Measurements from ENCODE around the gene PRAC2.

The PRAC2 gene

GRCh38 chr17:48724251-48725003 lies 1.4 kb downstream of the PRAC2 start:
- ATAC-seq (ENCODE audit: low read depth) (peak; percentile 78), DNase-seq (ENCODE audit: low spot score) (peak; percentile 82)
- H3K27ac ChIP-seq (ENCODE audit: poor library complexity, severe bottlenecking), result no peak overlapping the region
- H3K9me3 ChIP-seq (ENCODE audit: severe bottlenecking), result no peaks in the 10 kb centered on the region
- H3K4me3 ChIP-seq (ENCODE audit: severe bottlenecking), result no peak overlapping the region
- H3K27me3 ChIP-seq (ENCODE audit: insufficient read depth, poor library complexity, severe bottlenecking), result peaks cover 99% of the 10 kb centered on the region
- H3K36me3 ChIP-seq (ENCODE audit: low read depth), result no peaks in the 10 kb centered on the region
- TF ChIP-seq, protein P1, sequence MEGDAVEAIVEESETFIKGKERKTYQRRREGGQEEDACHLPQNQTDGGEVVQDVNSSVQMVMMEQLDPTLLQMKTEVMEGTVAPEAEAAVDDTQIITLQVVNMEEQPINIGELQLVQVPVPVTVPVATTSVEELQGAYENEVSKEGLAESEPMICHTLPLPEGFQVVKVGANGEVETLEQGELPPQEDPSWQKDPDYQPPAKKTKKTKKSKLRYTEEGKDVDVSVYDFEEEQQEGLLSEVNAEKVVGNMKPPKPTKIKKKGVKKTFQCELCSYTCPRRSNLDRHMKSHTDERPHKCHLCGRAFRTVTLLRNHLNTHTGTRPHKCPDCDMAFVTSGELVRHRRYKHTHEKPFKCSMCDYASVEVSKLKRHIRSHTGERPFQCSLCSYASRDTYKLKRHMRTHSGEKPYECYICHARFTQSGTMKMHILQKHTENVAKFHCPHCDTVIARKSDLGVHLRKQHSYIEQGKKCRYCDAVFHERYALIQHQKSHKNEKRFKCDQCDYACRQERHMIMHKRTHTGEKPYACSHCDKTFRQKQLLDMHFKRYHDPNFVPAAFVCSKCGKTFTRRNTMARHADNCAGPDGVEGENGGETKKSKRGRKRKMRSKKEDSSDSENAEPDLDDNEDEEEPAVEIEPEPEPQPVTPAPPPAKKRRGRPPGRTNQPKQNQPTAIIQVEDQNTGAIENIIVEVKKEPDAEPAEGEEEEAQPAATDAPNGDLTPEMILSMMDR (IDR thresholded peaks at IDR 0.05; ENCODE audit: poor library complexity, severe bottlenecking), result peak; percentile 86
- no peaks in the 10 kb centered on the region for H3K4me1 ChIP-seq (ENCODE audit: insufficient read depth, poor library complexity, severe bottlenecking)

DNA sequence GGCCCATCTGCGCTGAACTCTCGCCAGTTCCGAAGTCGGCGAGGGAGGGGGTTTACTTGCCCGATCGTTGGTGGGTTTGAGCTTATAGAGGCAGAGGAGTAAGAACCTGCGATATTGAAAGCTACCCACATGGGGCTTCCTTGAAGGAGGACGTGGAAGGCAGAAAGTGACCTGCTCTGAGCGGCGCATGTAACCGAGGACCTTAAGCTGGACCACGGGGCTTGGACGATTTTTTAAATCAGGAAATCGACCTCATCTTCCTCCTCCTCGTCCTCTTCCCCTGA lies 2.0 kb downstream of the PRAC2 start:
- peaks cover 99% of the 10 kb centered on the region for H3K27me3 ChIP-seq (ENCODE audit: insufficient read depth, poor library complexity, severe bottlenecking)
- H3K36me3 ChIP-seq (ENCODE audit: low read depth), result no peaks in the 10 kb centered on the region

DNA sequence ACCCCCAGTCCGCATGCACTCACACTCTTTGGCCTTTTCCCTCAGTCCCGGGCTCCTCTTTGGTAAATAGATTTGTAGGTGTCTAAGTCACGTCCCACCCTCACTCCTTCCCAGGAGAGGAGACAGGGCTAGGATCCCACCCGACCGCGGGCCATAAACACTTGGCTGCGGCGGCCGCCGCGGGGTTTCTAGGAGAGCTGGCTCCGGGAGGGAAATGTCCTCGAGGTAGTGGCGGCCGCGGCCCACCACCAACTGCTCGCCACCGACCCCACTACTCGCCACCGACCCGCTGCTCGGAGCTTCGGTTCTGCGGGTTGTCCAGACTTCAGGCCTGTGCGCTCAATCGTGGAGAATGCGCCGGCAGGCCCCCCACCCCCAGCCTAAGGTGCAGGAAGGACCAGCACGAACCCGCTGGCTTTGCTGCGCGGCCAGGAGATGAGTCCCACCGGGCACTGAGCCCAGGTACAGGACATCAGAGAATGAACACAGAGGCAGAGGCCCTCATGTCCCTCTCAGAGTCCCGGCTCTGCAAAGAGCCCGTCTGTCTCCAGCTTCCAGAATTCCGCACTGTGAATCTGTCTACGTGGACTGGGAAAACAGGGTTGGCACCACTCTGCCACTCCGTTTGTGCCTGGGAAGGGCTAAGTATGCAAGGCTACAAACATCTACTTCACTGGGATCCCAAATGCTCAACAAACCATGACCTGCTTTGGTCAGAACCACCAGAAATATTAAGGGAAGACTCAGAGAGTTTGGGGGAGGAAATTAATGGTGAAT lies 2.5 kb downstream of the PRAC2 start:
- TF ChIP-seq, protein P1 (IDR thresholded peaks at IDR 0.05; ENCODE audit: poor library complexity, severe bottlenecking), result no peak
- Histone ChIP-seq H3K9me3 (ENCODE audit: severe bottlenecking) (no peaks in the 10 kb centered on the region), H3K27ac (ENCODE audit: poor library complexity, severe bottlenecking) (no peak overlapping the region), H3K36me3 (ENCODE audit: low read depth) (no peaks in the 10 kb centered on the region), H3K27me3 (ENCODE audit: insufficient read depth, poor library complexity, severe bottlenecking) (peaks cover 99% of the 10 kb centered on the region), H3K4me1 (ENCODE audit: insufficient read depth, poor library complexity, severe bottlenecking) (no peaks in the 10 kb centered on the region), H3K4me3 (ENCODE audit: severe bottlenecking) (no peak overlapping the region)
- peak; percentile 64 for DNase-seq (ENCODE audit: low spot score)
- ATAC-seq (ENCODE audit: low read depth), result no peak

More for the DNA sequence above, 2.0 kb downstream of the PRAC2 start:
- Histone ChIP-seq H3K4me1 (ENCODE audit: insufficient read depth, poor library complexity, severe bottlenecking) (no peaks in the 10 kb centered on the region), H3K9me3 (ENCODE audit: severe bottlenecking) (no peaks in the 10 kb centered on the region), H3K4me3 (ENCODE audit: severe bottlenecking) (no peak overlapping the region), H3K27ac (ENCODE audit: poor library complexity, severe bottlenecking) (no peak overlapping the region)
- DNase-seq (ENCODE audit: low spot score) (no peak), ATAC-seq (ENCODE audit: low read depth) (no peak)
- TF ChIP-seq, protein P1 (IDR thresholded peaks at IDR 0.05; ENCODE audit: poor library complexity, severe bottlenecking), result peak; percentile 2

- Histone ChIP-seq H3K9me3 (ENCODE audit: severe bottlenecking) (no peaks in the 10 kb centered on the region), H3K4me3 (ENCODE audit: severe bottlenecking) (no peak overlapping the region), H3K27ac (ENCODE audit: poor library complexity, severe bottlenecking) (no peak overlapping the region), H3K27me3 (ENCODE audit: insufficient read depth, poor library complexity, severe bottlenecking) (peaks cover 96% of the 10 kb centered on the region), H3K4me1 (ENCODE audit: insufficient read depth, poor library complexity, severe bottlenecking) (no peaks in the 10 kb centered on the region), H3K36me3 (ENCODE audit: low read depth) (no peaks in the 10 kb centered on the region)
- ATAC-seq (ENCODE audit: low read depth) (no peak), DNase-seq (ENCODE audit: low spot score) (peak; percentile 45)
- TF ChIP-seq, protein P1 (IDR thresholded peaks at IDR 0.05; ENCODE audit: poor library complexity, severe bottlenecking), result no peak
Measured at GRCh38 chr17:48726114-48726915, 3.3 kb downstream of the PRAC2 start.

Measured in RWPE2 (cell line).